K562 (cell line): ENCODE results near the gene CD55. TPM values are rescaled to one million over a fixed set of nuclear protein-coding genes. Genes with fewer than 3 reads are reported as not detected.

ENCODE experiments used
- ATAC-seq: fragments of 200-7000 bp; cut with Tn5 transposase; 3 replicates; pipeline ENCODE4 v1.9.1; 2020; ENCODE audit warnings: moderate library complexity
- BruUV-seq: library from RNA; stranded (reverse); fragments of 400-500 nt; replicated peaks from 2 replicates; lab custom pipeline; 2021; lab: Mats Ljungman, UMichigan
- CTCF ChIA-PET: fragments of 300-600 bp; formaldehyde crosslinking; extraction: SDS; loops from one replicate; lab custom pipeline; 2021; ENCODE audit warnings: low intra/inter-chr PET ratio; lab: Yijun Ruan, JAX
- POLR2A ChIA-PET: fragments of 300-600, 350-650 bp; sonication (Branson Sonifier 250); formaldehyde crosslinking; extraction: SDS; loops from one replicate; lab custom pipeline; 2021; ENCODE audit warnings: antibody characterized with exemption, inconsistent platforms; lab: Yijun Ruan, JAX
- DNase-seq, 4 experiments: peaks; one replicate each; pipeline versions ENCODE4 v3.0.0 to v3.0.0-alpha.2; 2011 to 2018; ENCODE audit warnings: low spot score in 3 of 4, mixed read lengths in 3 of 4; ENCODE audit errors: extremely low read depth in 1 of 4
- FAIRE-seq: peaks from 2 replicates; lab custom pipeline; 2011; peaks lifted over from hg19 to GRCh38; lab: Jason Lieb, UNC
- H2AFZ ChIP-seq: 2 replicates; pipeline ENCODE4 v1.6.0; 2011; ENCODE audit warnings: low read depth, low read length, control low read depth, inconsistent platforms
- H3K27ac ChIP-seq: fragments of 200-600 bp; 3 replicates; pipeline ENCODE4 v1.8.0; 2011; ENCODE audit warnings: low read depth, mild to moderate bottlenecking, control low read depth, inconsistent platforms, low read length, moderate library complexity, mixed read lengths; ENCODE audit errors: extremely low read depth
- H3K27me3 ChIP-seq, 2 experiments: fragments of 300-600 bp in 1 of 2; 2 replicates in 1 of 2; 3 replicates in 1 of 2; pipeline versions ENCODE4 v1.6.0 to v1.8.0; 2011; ENCODE audit warnings: inconsistent platforms in 2 of 2, low read length in 2 of 2, mild to moderate bottlenecking in 1 of 2, mixed read lengths in 1 of 2, moderate library complexity in 1 of 2; ENCODE audit not compliant: control insufficient read depth in 2 of 2, insufficient read depth in 2 of 2
- H3K36me3 ChIP-seq: fragments of 300-600 bp; 3 replicates; pipeline ENCODE4 v1.8.0; 2011; ENCODE audit warnings: mild to moderate bottlenecking, low read length, inconsistent platforms; ENCODE audit not compliant: control insufficient read depth, insufficient read depth
- H3K4me1 ChIP-seq, 2 experiments: fragments of 200-600 bp in 1 of 2; replicated peaks in 1 of 2; 2 replicates in 1 of 2; 3 replicates in 1 of 2; pipeline versions ENCODE4 v1.5.1 to v1.8.0; 2011; ENCODE audit warnings: inconsistent platforms in 2 of 2, low read length in 2 of 2, mild to moderate bottlenecking in 1 of 2, mixed read lengths in 1 of 2, moderate library complexity in 1 of 2; ENCODE audit not compliant: control insufficient read depth in 2 of 2, insufficient read depth in 2 of 2
- H3K4me2 ChIP-seq: 2 replicates; pipeline ENCODE4 v1.6.1; 2011; ENCODE audit warnings: low read length, control low read depth, inconsistent platforms, mixed read lengths; ENCODE audit not compliant: insufficient read depth
- H3K4me3 ChIP-seq: fragments of 200-600 bp; sonication (generic), shearing (Covaris generic); 2 replicates; pipeline ENCODE4 v1.5.1; 2016; ENCODE audit warnings: control low read depth, inconsistent platforms
- H3K79me2 ChIP-seq: fragments of 200-600 bp; 3 replicates; pipeline ENCODE4 v1.8.0; 2011; ENCODE audit warnings: low read length, inconsistent platforms; ENCODE audit not compliant: control insufficient read depth, insufficient read depth
- H3K9ac ChIP-seq, 2 experiments: 2 replicates each; pipeline versions ENCODE4 v1.6.0 to v1.6.1; 2011; ENCODE audit warnings: low read depth in 2 of 2, low read length in 2 of 2, control low read depth in 1 of 2, inconsistent platforms in 1 of 2, mild to moderate bottlenecking in 1 of 2, mixed read lengths in 1 of 2; ENCODE audit not compliant: insufficient read depth in 1 of 2
- H3K9me1 ChIP-seq: one replicate; pipeline ENCODE4 v1.6.0; 2011; ENCODE audit warnings: inconsistent platforms, mild to moderate bottlenecking, low read length, moderate library complexity; ENCODE audit not compliant: control insufficient read depth, insufficient read depth
- H3K9me3 ChIP-seq: replicated peaks from 2 replicates; pipeline ENCODE4 v1.5.1; 2011; ENCODE audit warnings: low read depth, low read length, inconsistent platforms; ENCODE audit not compliant: control insufficient read depth, insufficient read depth
- H4K20me1 ChIP-seq: replicated peaks from 2 replicates; pipeline ENCODE4 v1.6.1; 2011; ENCODE audit warnings: low read length, inconsistent platforms, mixed read lengths; ENCODE audit not compliant: control insufficient read depth, insufficient read depth
- ARHGAP35 ChIP-seq: fragments of 450-650 bp; IDR thresholded peaks from 2 replicates; pipeline ENCODE4 v1.6.1; 2018; ENCODE audit not compliant: partially characterized antibody
- ATF7 ChIP-seq: fragments of 450-650 bp; IDR thresholded peaks from 2 replicates; pipeline ENCODE4 v1.7.1; 2014; ENCODE audit warnings: mild to moderate bottlenecking, moderate library complexity
- C11orf30 ChIP-seq: fragments of 450-650 bp; IDR thresholded peaks from 2 replicates; pipeline ENCODE4 v1.6.1; 2016; ENCODE audit warnings: low read depth, mild to moderate bottlenecking
- CBFA2T3 ChIP-seq: fragments of 450-650 bp; IDR thresholded peaks from 2 replicates; pipeline ENCODE4 v1.6.1; 2017
- CEBPG ChIP-seq, 3 experiments: fragments of 200-800 bp in 1 of 3; sonication (Bioruptor generic) in 1 of 3; sonication (generic) in 1 of 3; formaldehyde crosslinking in 1 of 3; IDR thresholded peaks in 2 of 3; conservative IDR thresholded peaks in 1 of 3; 2 replicates each; pipeline versions ENCODE4 v1.6.1 to v1.8.0; 2016 to 2022; ENCODE audit warnings: missing compliant biosample characterization in 2 of 3, missing genetic modification characterization in 2 of 3, mild to moderate bottlenecking in 1 of 3, missing genetic modification reagents in 1 of 3
- EGR1 ChIP-seq: fragments of 450-650 bp; conservative IDR thresholded peaks from 2 replicates; pipeline ENCODE4 v1.6.1; 2017; ENCODE audit warnings: mild to moderate bottlenecking
- ESRRB ChIP-seq: fragments of 250-450 bp; sonication (Bioruptor Pico); IDR thresholded peaks from 2 replicates; pipeline ENCODE4 v1.5.0; 2020; ENCODE audit warnings: mild to moderate bottlenecking, moderate library complexity, borderline replicate concordance
- FOXA1 ChIP-seq: fragments of 450-650 bp; IDR thresholded peaks from 2 replicates; pipeline ENCODE4 v1.6.1; 2016; ENCODE audit warnings: mild to moderate bottlenecking, borderline replicate concordance
- LCOR ChIP-seq: sonication (generic); formaldehyde crosslinking; IDR thresholded peaks from 2 replicates; pipeline ENCODE4 v1.8.0; 2022; ENCODE audit warnings: mild to moderate bottlenecking, missing genetic modification reagents
- MAFG ChIP-seq: fragments of 450-650 bp; conservative IDR thresholded peaks from 2 replicates; pipeline ENCODE4 v1.6.1; 2016; ENCODE audit warnings: missing genetic modification characterization, missing compliant biosample characterization
- NFE2 ChIP-seq: IDR thresholded peaks from 2 replicates; pipeline ENCODE4 v1.6.1; 2014; ENCODE audit warnings: antibody characterized with exemption, low read depth
- NR1H2 ChIP-seq: sonication (generic); formaldehyde crosslinking; IDR thresholded peaks from 2 replicates; pipeline ENCODE4 v1.4.0; 2020; ENCODE audit warnings: mild to moderate bottlenecking, missing genetic modification reagents
- NR2C2 ChIP-seq, 2 experiments: fragments of 200-800 bp in 1 of 2; sonication (Bioruptor generic) in 1 of 2; sonication (generic) in 1 of 2; formaldehyde crosslinking in 1 of 2; IDR thresholded peaks; 2 replicates each; pipeline versions ENCODE4 v1.6.1 to v1.8.0; 2016 to 2022; ENCODE audit warnings: mild to moderate bottlenecking in 1 of 2, missing compliant biosample characterization in 1 of 2, missing genetic modification characterization in 1 of 2, missing genetic modification reagents in 1 of 2
- PHB2 ChIP-seq: fragments of 450-650 bp; IDR thresholded peaks from 2 replicates; pipeline ENCODE4 v1.6.1; 2017; ENCODE audit warnings: low read depth
- PML ChIP-seq: IDR thresholded peaks from 2 replicates; pipeline ENCODE4 v1.6.1; 2012; ENCODE audit warnings: low read length, inconsistent platforms
- POLR2A ChIP-seq: fragments of 450-650 bp; conservative IDR thresholded peaks from 2 replicates; pipeline ENCODE4 v1.6.1; 2016
- POLR2AphosphoS5 ChIP-seq: IDR thresholded peaks from 2 replicates; pipeline ENCODE4 v1.6.1; 2011; ENCODE audit warnings: mild to moderate bottlenecking, low read depth, low read length, moderate library complexity; ENCODE audit not compliant: control insufficient read depth, insufficient read depth
- PURB ChIP-seq: sonication (generic); formaldehyde crosslinking; IDR thresholded peaks from 2 replicates; pipeline ENCODE4 v1.9.0; 2021; ENCODE audit warnings: low read depth, mild to moderate bottlenecking, missing genetic modification reagents
- SAFB ChIP-seq: fragments of 200-400 bp; formaldehyde crosslinking; IDR thresholded peaks from 2 replicates; pipeline ENCODE4 v1.6.1; 2017; ENCODE audit warnings: low read depth, low read length, borderline replicate concordance
- SUPT5H ChIP-seq: fragments of 450-650 bp; IDR thresholded peaks from 2 replicates; pipeline ENCODE4 v1.6.1; 2016
- ZNF316 ChIP-seq: fragments of 450-650 bp; IDR thresholded peaks from 2 replicates; pipeline ENCODE4 v1.6.1; 2016
- WGBS: fragments of 100-300 bp; shearing (Covaris generic); methylation state at CpG from one replicate; pipeline ENCODE4 v1.1.6; 2016; ENCODE audit warnings: low coverage, mixed read lengths; ENCODE audit not compliant: insufficient coverage; ENCODE audit errors: missing lambda C conversion rate; 5-methylcytosine and 5-hydroxymethylcytosine counted together
- in situ Hi-C: fragments of 300-500 bp; cut with MboI; formaldehyde crosslinking; loops from 4 replicates; pipeline ENCODE4 v1.15.0; 2018; ENCODE audit warnings: inconsistent platforms, mixed read lengths
- intact Hi-C: fragments of 100-400 bp; cut with micrococcal nuclease; formaldehyde crosslinking; loops from 2 replicates; pipeline ENCODE4 v1.14.2; 2022
- polyA plus RNA-seq, 8 experiments: library from polyadenylated mRNA; depleted of rRNA in 4 of 8; stranded (reverse) in 5 of 8; unstranded in 3 of 8; fragments of >200 nt; fragmentation: Nextera tagmentation in 2 of 8; fragmentation: Illumina TruSeq in 1 of 8; extraction: Ambion mirVana in 2 of 8; extraction: Trizol in 1 of 8; gene quantifications; 2 replicates each; pipeline versions ENCODE4 v1.2.1 to v1.2.3, GENCODE V29; 2011 to 2014; ENCODE audit warnings: inconsistent platforms in 1 of 8, missing spikeins in 1 of 8
- total RNA-seq, 7 experiments: library from RNA; depleted of rRNA in 6 of 7; stranded (reverse); fragments of >200 nt in 6 of 7; fragmentation: Illumina TruSeq in 2 of 7; extraction: Trizol in 2 of 7; gene quantifications; 2 replicates each; pipeline versions ENCODE4 v1.2.1 to v1.2.3, GENCODE V29; 2011 to 2021; ENCODE audit warnings: low replicate concordance in 1 of 7
- TF ChIP-seq, protein P1 (sequence below): fragments of 250-450 bp; sonication (Bioruptor Pico); IDR thresholded peaks from 2 replicates; pipeline ENCODE4 v1.9.0; 2021; ENCODE audit warnings: mild to moderate bottlenecking
- TF ChIP-seq, protein P2 (sequence below): fragments of 450-650 bp; formaldehyde crosslinking; IDR thresholded peaks from 2 replicates; pipeline ENCODE4 v1.4.0; 2020; ENCODE audit warnings: mild to moderate bottlenecking, moderate library complexity

Gene CD55
- total and polyA plus RNA-seq, 9 of the 15 experiments (the other 6 are each of a cell fraction or from before 2014, with no cell fraction given) = 17.7 to 150 (median 97.0) TPM

DNA sequence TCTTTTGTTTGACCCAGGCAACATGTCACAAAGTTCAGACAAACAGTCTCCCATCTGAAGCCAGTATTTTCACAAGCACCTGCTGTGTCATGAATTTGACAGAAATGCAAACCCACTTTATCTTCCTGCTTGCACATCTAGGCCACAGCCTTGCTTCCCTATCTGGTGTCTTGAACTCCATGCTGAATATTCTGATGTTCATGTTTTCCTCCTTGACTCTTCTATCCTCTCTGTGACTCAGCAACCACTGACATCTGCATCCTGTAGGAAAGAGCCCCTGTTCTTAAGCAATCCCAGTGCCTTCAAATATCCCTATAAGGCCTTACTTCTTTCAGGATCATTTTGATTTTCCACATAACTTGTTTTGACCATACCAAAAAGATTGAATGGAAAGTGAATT, 6.5 kb downstream of the CD55 start (continued):
- TF ChIP-seq LCOR (CRISPR knock-in tag) (0 out of 2 replicates have a peak, but pooled peaks have one; percentile 30), PHB2 (no peak), CBFA2T3 (peak; percentile 34; the same call in 1 of the 2 replicates), NFE2 (0 out of 2 replicates have a peak, but pooled peaks have one; percentile 5), SUPT5H (no peak), C11orf30 (peak; percentile 46; the same call in 1 of the 2 replicates), MAFG (tag) (0 out of 2 replicates have a peak, but pooled peaks have one; percentile 36), POLR2AphosphoS5 (peak; percentile 60; the same call in 1 of the 2 replicates), ARHGAP35 (peak; percentile 14), ZNF316 (0 out of 2 replicates have a peak, but pooled peaks have one; percentile 15), CEBPG (CRISPR knock-in tag; IDR thresholded peaks at IDR 0.05) (no peak), CEBPG (tag; conservative IDR thresholded peaks at IDR 0.05 in 1 of 2, IDR thresholded peaks at IDR 0.05 in 1 of 2) (peak; percentile 6 to 40; a peak in 1 of 4 replicates)
- TF ChIP-seq, protein P1, sequence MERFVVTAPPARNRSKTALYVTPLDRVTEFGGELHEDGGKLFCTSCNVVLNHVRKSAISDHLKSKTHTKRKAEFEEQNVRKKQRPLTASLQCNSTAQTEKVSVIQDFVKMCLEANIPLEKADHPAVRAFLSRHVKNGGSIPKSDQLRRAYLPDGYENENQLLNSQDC (CRISPR knock-in tag) = no peak

DNA sequence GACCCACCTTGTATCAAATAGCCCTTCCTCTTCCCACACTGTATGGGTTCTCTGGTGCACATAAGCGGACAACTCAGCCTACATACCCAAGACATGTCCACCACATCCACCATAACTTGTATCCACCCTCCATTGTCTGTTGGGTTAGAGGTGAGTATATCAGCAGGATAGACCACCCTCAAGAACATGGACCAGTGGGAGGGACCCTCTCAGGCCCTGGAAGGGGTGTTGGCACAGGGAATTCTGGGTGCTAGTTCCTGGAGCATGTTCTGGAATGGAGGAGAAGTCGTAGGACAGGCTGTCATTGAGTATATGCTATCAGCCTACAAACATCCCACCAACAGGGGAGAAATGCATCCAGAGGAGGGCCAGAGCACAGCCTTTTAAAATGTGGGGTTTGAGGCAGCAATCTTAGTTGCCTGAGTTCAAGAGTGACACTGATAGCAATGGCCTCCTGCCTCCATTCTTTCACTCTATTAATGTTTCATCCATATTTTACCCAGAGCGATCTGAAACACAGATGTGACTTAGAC, 7.5 kb downstream of the CD55 start:
- Histone ChIP-seq H3K36me3 (peaks cover 96% of the 10 kb centered on the region), H3K9me3 (no peaks in the 10 kb centered on the region), H3K27me3 (no peaks in the 10 kb centered on the region), H2AFZ (no peak overlapping the region), H3K4me2 (no peak overlapping the region), H3K79me2 (peaks cover 16% of the 10 kb centered on the region), H3K27ac (no peak overlapping the region), H3K4me3 (no peak overlapping the region), H3K9ac (no peak overlapping the region), H4K20me1 (no peaks in the 10 kb centered on the region), H3K9me1 (no peaks in the 10 kb centered on the region), H3K4me1 (peaks cover 0 to 2% of the 10 kb centered on the region in 2 experiments; a peak in 1 of 5 replicates)
- 94% methylated on average over 3 of the region's 3 CpGs for WGBS
- no peak for FAIRE-seq
- ATAC-seq = peak; percentile 31
- intact Hi-C loops (no loop called here), in situ Hi-C loops (no loop called here)
- no peak for DNase-seq
- no TSS peak for BruUV-seq
- ChIA-PET POLR2A (interaction anchor here (1.0 to 1.9 kb wide), 3 partner anchors 7 to 236 kb away, joined by 3 to 8 read pairs (median 4); partner anchors contain the start of gene CD55), CTCF (no interaction called here)
- TF ChIP-seq FOXA1 (no peak), SAFB (no peak), PURB (CRISPR knock-in tag) (no peak), PML (peak; percentile 18; the same call in 1 of the 2 replicates), ESRRB (CRISPR knock-in tag) (no peak), EGR1 (no peak), NR1H2 (CRISPR knock-in tag) (no peak), POLR2A (0 out of 2 replicates have a peak, but pooled peaks have one; percentile 52), ATF7 (no peak), NR2C2 (CRISPR knock-in tag; IDR thresholded peaks at IDR 0.05) (no peak), NR2C2 (tag; IDR thresholded peaks at IDR 0.05) (no peak)
- TF ChIP-seq, protein P2, sequence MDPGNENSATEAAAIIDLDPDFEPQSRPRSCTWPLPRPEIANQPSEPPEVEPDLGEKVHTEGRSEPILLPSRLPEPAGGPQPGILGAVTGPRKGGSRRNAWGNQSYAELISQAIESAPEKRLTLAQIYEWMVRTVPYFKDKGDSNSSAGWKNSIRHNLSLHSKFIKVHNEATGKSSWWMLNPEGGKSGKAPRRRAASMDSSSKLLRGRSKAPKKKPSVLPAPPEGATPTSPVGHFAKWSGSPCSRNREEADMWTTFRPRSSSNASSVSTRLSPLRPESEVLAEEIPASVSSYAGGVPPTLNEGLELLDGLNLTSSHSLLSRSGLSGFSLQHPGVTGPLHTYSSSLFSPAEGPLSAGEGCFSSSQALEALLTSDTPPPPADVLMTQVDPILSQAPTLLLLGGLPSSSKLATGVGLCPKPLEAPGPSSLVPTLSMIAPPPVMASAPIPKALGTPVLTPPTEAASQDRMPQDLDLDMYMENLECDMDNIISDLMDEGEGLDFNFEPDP (CRISPR knock-in tag) = 0 out of 2 replicates have a peak, but pooled peaks have one; percentile 47
